Gastrocnemius medialis (tissue), 4 donors: ENCODE measurements around the gene NLRC5.

Experiments used
- CTCF ChIP-seq, 5 experiments: fragments of 450-650 bp in 3 of 5; fragments of 200-600 bp in 2 of 5; sonication (generic) in 2 of 5; IDR thresholded peaks in 4 of 5; conservative IDR thresholded peaks in 1 of 5; 1 replicate in 4 of 5; 2 replicates in 1 of 5; pipeline ENCODE4 v1.5.1; 2016 to 2019; ENCODE audit warnings: antibody characterized with exemption in 5 of 5, mild to moderate bottlenecking in 3 of 5, moderate library complexity in 3 of 5
- POLR2A ChIP-seq, 2 donors: fragments of 450-650 bp; IDR thresholded peaks; one replicate each; pipeline ENCODE4 v1.6.1; 2017; ENCODE audit warnings: antibody characterized with exemption in 2 of 2, mild to moderate bottlenecking in 2 of 2, moderate library complexity in 2 of 2

- no peak for TF ChIP-seq POLR2A (IDR thresholded peaks at IDR 0.05)
- no peak for TF ChIP-seq CTCF (IDR thresholded peaks at IDR 0.05 in 4 of 5, conservative IDR thresholded peaks at IDR 0.05 in 1 of 5)
Measured at GRCh38 chr16:56988161-56988947, 1.0 kb upstream of the NLRC5 start.
